Ramos (cell line): ENCODE data around the gene MAGEA2.
"Not testable (repeated sequence)": the region's sequence is repeated elsewhere in the genome, so short reads cannot be mapped to it uniquely, and the experiment has no call there.

Experiments
- in situ Hi-C: fragments of 300-500 bp; cut with MboI; formaldehyde crosslinking; loops from one replicate; pipeline ENCODE4 v1.14.3; 2022; ENCODE audit warnings: low sequenced_read_pairs; ENCODE audit not compliant: unreplicated experiment

The MAGEA2 gene

DNA sequence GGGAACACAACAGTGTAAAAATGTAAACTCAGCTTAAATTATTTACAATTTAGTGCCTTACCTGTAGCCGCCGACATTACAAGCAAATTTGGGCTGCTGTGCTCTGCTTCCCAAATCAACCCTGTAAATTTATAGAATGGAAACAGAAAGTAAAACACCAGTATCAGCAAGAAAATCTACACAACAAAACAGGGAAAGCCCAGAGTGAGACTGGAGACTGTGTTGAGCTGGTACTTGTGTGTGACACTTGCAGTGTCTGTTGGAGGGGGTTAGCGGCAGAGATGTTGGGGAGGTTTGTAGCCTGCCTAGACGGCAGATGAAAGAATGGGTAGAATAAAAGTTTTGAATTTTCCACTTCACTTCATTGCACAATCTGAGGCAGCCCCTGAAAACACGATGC is 40.4 kb downstream of the MAGEA2 start:
- in situ Hi-C loops: not testable (repeated sequence)

- in situ Hi-C loops: not testable (repeated sequence)
Observed at GRCh38 chrX:152709173-152709572, 44.5 kb downstream of the MAGEA2 start, which contains the start of gene CSAG2. TSS of gene CSAG2 (minus strand) at chrX:152709273. CDS start at chrX:152709112, 161 bp downstream.

- in situ Hi-C loops: not testable (repeated sequence)
Observed at GRCh38 chrX:152706500-152706899, 47.1 kb downstream of the MAGEA2 start.

GRCh38 chrX:152700390-152700789 is 53.3 kb downstream of the MAGEA2 start:
- in situ Hi-C loops: not testable (repeated sequence)
